HPDE6-E6E7 (cell line): ENCODE data around the gene CRY1.
"Not testable (repeated sequence)": the region's sequence is repeated elsewhere in the genome, so short reads cannot be mapped to it uniquely, and the experiment has no call there.

ENCODE experiments used
- DNase-seq: peaks from one replicate; pipeline ENCODE4 v3.0.0; 2011; ENCODE audit warnings: missing footprints; ENCODE audit errors: extremely low spot score

CRY1 gene

GRCh38 chr12:107108366-107108765 lies 15.0 kb upstream of the CRY1 start:
- not testable (repeated sequence) for DNase-seq

GRCh38 chr12:107107381-107107780 lies 14.0 kb upstream of the CRY1 start:
- DNase-seq: no peak

- no peak for DNase-seq
Observed at GRCh38 chr12:107106241-107107025, 13.1 kb upstream of the CRY1 start.

GRCh38 chr12:107105410-107105703 lies 12.0 kb upstream of the CRY1 start:
- no peak for DNase-seq

- DNase-seq: no peak
Observed at GRCh38 chr12:107103516-107103915, 10.2 kb upstream of the CRY1 start.

- no peak for DNase-seq
Observed at GRCh38 chr12:107103097-107103496, 9.7 kb upstream of the CRY1 start.

- DNase-seq: no peak
Observed at GRCh38 chr12:107102294-107102693, 8.9 kb upstream of the CRY1 start.

- no peak for DNase-seq
Observed at GRCh38 chr12:107101651-107102050, 8.3 kb upstream of the CRY1 start.

GRCh38 chr12:107099917-107100316 lies 6.6 kb upstream of the CRY1 start:
- DNase-seq: no peak

- no peak for DNase-seq
Observed at GRCh38 chr12:107096571-107096970, 3.2 kb upstream of the CRY1 start.

GRCh38 chr12:107094183-107094448 lies 767 bp upstream of the CRY1 start:
- DNase-seq: no peak

GRCh38 chr12:107092669-107093416 lies 506 bp downstream of the CRY1 start:
- DNase-seq: peak; percentile 16

- peak; percentile 57 for DNase-seq
Observed at GRCh38 chr12:107091989-107092641, 1.2 kb downstream of the CRY1 start.

GRCh38 chr12:107091381-107091780 lies 2.0 kb downstream of the CRY1 start:
- no peak for DNase-seq

GRCh38 chr12:107090711-107091110 lies 2.6 kb downstream of the CRY1 start:
- DNase-seq: no peak

- no peak for DNase-seq
Observed at GRCh38 chr12:107088912-107089311, 4.4 kb downstream of the CRY1 start.

- DNase-seq: no peak
Observed at GRCh38 chr12:107086314-107086713, 7.0 kb downstream of the CRY1 start.

- DNase-seq: no peak
Observed at GRCh38 chr12:107081778-107082177, 11.6 kb downstream of the CRY1 start.

GRCh38 chr12:107080299-107080698 lies 13.1 kb downstream of the CRY1 start:
- no peak for DNase-seq

GRCh38 chr12:107079172-107080011 lies 14.0 kb downstream of the CRY1 start:
- DNase-seq: no peak

GRCh38 chr12:107073266-107073665 lies 20.1 kb downstream of the CRY1 start:
- DNase-seq: not testable (repeated sequence)

- no peak for DNase-seq
Observed at GRCh38 chr12:107066691-107067090, 26.7 kb downstream of the CRY1 start.
